Esophagus muscularis mucosa (tissue), 3 donors: Measurements from ENCODE around the gene ACR.

Experiments
- CTCF ChIP-seq, 3 experiments: fragments of 200-600 bp in 2 of 3; fragments of 450-650 bp in 1 of 3; sonication (generic) in 2 of 3; IDR thresholded peaks; one replicate each; pipeline ENCODE4 v1.5.1; 2017 to 2019; ENCODE audit warnings: antibody characterized with exemption in 3 of 3, mild to moderate bottlenecking in 2 of 3, moderate library complexity in 1 of 3
- POLR2AphosphoS5 ChIP-seq, 2 donors: sonication (generic); formaldehyde crosslinking; IDR thresholded peaks; one replicate each; pipeline ENCODE4 v1.6.1; 2017; ENCODE audit warnings: antibody characterized with exemption in 2 of 2

- TF ChIP-seq CTCF (IDR thresholded peaks at IDR 0.05) (no peak), POLR2AphosphoS5 (IDR thresholded peaks at IDR 0.05) (no peak)
Observed at GRCh38 chr22:50728523-50728931, 9.5 kb upstream of the ACR start.
